SIG-M5 treated with dmso at 0.1 percent for 504 hours (cell line): ENCODE data around the gene DPT.

Source experiments
- DNase-seq: peaks from one replicate; lab custom pipeline; 2025; ENCODE audit not compliant: unreplicated experiment; lab: John Stamatoyannopoulos, UW

DPT gene

DNA sequence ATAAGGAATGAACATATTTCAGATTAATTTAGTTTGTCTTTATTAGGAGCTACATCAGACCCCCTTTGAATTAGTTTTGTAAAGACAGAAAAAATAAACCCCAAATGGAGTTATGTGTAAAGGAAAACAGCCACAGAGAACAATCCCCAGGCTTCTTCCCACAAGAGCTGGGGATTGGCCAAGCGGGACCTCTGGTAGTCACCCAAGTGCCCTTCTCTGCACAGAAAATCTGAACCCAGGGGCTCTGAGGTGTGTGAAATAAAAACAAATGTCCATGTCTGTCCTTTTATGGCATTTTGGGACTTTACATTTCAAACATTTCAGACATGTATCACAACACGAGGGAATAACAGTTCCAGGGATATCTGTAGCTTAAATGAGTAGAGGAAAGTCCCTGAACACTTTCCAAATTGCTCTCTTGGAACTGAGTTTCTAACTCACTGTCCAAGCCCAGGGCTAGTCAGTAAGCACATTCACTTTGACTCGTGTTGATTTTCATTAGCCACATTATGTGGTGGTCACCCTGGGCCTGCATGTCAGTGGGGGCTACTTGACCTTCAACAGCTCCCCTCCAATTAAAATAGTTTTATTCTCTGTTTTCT is 22.5 kb downstream of the DPT start:
- no peak for DNase-seq

DNA sequence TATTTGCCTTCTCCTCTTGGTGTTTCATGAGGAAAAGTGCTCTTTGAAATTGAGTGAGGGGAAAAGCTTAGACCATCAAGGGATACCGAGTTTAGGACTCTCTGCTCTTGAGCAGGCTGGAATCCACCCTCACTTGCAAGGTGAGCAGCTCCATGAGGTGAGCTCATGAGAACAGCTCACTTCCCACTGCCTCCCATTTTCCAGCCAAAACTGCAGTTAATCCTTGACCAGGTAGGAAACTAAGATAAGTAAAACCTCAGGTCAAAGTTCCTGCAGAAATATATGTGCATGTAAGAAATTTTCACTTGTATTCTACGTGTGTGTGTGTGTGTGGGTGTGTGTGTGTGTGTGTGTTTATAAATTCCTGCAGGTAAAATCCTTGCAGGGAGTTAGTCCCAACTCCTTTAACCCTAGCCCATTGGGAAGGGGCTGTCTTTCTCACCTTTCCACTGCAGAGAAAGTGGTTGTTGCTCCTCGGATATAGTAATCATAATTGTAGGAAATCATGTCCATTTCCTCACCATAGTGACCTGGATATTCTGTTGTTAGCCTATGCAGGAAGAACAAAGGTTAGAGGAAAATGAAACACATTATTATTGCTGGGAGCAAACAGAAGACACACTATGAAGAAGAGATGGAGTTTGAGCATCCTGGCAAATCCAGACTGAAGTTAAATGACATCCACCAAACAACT is 28.3 kb downstream of the DPT start:
- no peak for DNase-seq

DNA sequence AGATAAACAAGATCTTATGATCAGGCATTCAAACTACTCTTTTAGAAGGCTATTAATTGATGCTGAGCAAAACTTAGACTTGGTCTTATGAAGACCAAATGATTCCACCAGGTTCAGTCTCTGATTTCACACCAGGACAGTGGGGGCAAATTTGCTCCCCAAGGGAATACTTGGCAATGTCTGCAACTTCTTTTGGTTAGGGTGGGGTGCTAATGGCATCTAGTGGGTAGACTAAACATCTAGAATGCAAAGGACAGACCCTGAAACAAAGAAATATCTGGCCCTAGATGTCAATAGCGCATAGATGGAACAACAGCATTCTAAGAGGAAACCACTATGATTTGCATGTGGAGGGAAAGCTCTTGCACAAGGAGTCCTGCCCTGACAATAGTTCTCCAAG is 30.6 kb downstream of the DPT start:
- DNase-seq: no peak

DNA sequence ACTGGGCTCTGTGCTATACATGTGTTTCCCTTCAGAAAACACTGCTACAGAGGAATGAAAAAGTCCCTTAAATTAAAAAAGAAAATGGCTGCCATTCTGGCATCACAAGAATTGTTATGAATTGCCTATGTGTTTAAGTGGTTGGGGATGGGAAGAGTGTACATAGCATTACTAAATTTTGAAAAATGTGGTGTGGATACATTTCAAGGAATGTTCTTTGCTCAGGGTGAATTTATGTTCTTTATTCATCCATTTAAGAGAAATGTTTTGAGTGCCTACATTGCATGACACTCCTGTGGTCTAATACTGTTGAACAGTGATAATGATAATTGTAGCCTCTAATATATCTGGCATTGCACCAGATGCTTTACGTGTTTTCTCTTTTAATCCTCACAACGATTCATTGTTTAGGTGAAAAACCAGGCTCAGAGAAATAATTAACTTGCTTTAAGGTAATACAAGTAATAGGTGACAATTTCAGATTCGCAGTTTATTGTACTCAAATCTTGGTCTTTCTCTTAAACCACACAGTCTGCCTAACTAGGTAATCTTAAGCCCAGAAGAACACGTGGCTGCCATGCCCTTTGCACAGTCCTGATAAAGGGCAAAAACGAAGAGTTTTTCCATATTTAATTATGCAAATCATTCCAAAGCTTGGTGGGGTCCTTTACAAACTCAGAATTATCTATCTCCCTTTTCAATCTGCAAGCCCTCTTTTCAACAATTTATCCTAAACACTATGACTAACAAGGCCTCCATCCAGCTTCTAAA is 31.5 kb downstream of the DPT start:
- DNase-seq: no peak

DNA sequence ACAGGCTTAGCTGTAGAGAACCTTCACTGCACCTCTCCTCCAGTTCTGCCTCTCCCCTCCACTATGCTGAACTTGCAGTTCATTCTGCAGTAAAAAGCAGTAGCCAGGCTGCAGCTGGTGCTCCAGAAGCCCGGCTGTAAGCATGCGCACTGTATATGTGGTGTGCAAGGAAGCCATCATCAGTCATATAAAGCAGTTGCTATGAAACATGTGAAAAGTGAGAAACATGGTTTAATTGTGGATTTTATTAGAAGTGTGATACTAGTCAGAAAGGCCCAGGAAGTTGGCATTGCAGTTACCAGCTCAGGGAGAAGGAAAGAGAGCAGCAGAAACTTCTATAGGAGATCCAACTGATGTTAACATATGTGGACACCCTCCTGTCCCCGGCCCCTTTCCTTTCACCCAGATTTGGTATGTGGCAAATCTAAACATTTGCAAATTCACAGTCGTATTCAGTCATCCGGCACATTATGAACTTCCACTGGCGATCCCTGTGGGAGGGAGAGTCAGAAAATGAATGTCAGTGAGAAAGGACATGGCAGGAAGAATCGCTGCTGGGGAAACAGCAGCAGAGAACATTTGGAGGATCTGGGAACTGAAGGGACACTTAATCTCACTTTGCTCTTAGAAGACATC is 32.8 kb downstream of the DPT start:
- DNase-seq: no peak

DNA sequence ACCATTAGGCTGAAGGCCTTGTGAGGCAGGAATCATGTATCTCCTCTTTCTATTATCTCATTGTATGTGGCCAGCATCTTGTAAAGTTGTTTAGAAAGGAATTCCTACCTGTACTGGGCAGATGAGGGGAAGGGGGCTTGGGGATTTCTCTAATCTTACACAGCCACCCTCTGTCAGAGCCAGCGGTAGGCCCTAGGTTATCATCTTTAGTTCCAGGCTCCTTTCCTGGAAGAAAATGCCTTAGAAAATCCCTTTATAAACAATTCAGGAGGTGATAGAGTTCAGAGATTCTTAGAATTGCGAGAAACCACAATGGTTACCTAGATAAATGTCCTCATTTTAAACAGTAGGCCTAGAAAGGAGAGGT is 35.2 kb downstream of the DPT start:
- DNase-seq: no peak

DNA sequence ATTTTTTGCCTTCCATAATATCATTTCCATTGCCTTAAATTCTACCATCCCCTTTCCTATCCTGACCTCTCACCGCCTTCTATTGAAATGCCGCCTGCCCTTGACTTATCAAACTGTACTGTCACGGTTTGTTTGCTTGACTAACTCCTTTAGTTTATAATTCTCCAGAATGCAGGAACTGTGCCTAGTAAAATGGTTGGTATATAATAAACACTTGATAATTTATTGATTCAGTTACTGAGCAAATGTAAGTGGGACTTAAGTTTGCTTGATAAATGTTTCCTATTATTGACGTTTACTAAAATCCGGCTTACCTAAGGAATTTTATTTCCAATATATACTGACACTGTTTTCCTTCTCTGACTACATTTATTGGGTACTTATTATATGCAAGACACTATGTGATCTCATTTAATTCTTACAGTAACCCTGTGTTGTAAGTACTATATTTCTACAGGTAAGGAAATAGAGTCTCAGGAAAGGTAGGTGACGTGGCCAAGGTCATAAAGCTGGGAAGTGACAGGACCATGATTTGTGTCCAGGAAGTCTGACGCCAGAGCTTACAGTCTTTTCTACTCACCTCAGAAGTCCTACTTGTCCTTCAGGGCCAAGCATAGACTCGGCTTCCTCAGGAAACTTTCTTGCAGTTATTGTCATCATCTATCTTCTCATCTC is 35.7 kb downstream of the DPT start:
- no peak for DNase-seq

DNA sequence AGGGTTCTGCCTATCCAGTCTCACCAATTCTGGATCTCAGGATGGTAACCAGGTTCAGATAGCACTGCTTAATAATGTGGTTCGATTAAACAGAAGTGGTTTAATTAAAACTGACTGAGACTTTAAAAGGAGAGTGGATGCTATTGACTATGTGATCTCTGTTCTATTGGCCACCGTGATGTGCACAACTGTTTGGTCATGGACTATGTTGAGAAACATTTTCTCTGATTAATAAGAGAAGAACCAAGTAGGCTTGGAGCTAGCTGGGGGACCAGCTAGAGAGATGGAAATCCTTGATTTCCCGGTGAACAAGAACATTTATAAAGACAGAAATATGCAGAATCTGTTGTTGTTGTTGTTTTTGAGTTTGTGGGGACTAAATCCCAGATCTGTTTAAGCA is 36.5 kb downstream of the DPT start:
- no peak for DNase-seq

DNA sequence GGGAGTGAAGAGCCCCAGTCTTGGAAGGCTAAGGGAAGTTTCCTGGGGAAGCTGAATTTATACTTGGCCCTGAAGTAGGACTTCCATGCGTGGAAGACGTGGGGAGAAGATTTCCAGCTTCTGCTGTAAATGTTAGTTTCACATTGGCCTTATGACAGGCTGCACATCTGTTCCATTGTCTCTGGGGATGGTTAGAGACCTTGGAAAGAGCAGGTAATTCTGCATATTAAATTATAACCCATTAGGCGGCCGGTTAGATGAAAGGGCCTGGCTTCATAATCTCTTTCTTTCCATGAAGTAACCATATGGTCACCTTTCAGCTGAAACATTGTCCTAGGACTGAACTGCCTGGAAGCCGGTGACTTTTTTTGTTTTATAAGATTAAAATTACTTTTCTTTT is 37.5 kb downstream of the DPT start:
- DNase-seq: no peak

DNA sequence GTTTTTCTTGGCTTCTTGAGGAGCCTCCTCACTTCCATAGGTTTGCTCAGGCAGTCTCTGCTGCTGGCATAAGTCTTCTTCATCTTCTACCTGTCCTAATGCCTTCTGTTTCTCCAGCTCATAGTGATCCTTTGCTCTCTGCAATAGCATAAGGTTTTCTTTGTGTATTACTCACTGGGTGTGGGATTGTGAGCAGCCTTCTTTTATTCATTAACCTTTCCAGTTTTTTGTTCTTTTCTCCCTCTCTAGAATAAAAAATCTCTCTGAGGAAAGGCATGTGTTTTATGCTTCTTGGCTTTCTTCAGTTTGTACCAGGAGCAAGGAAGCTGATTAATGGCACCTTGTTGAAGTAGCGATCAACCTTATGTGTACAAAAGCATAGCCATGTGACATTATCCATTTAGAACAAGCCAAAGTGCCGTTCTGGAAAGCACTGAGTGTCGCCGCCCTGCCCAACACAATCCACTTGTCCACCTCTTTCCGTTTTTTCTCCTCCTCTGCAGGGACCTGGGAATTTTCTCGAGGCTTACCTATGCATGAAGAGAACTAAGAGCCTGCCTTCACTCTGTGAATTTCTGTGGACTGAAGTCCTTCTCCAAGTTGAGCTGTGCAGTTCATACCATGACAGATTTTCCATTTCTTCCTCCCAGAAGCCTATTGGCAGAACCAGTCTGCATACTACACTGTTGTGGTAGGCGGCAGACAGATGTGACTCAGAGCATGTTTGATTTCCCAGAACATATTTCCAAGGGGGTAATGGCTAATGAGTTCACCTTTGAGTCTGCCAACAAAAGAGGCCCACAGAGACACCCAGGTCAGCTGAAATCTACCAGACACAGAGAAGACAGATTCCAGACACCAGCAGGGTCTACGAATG is 39.0 kb downstream of the DPT start:
- no peak for DNase-seq

DNA sequence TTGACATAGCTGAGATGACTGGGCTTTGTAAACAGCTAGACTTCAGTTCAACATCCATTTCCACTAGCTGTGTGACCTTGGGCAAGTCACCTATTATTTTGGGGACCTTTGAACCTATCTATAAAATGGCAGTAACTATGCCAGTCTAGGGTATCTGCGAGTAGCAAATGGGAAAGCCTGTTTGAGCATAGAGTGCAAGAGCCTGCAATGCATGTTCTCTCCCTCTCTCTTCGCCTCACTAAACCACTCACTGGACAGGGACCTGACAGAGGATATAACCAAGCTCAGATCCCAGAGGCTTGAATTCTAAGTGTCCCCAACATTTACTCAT is 39.7 kb downstream of the DPT start:
- no peak for DNase-seq

DNA sequence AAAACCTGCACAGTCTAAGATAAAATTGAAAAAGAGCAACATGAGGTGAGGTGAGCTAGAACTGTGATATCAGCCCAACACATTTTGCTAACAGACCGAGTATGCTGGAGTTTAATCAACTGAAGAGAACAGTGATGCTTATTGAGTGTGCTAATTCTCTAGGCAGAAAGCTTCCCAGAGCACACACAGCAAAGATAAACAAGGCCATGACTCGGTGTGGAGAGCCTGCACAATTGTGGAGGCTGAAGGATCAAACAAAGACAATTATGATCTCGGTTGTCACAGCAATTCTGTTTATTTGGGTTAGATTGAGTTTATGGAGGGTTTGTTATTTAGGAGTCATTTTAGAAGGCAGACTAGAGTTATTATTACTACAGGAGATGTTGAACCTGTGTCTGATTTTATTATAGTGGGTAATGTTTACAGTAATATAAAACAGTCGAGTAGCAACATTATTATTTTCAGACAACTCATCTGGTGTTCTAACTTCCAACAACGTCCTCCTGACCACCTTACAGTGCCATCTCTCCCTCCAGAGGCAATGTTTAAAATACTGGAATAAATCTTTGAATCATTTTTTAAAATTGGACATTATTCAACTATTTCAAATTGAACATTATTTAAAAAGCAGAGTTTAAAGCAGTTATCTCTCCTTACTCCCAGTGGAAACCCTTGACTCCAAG is 40.2 kb downstream of the DPT start:
- DNase-seq: no peak

DNA sequence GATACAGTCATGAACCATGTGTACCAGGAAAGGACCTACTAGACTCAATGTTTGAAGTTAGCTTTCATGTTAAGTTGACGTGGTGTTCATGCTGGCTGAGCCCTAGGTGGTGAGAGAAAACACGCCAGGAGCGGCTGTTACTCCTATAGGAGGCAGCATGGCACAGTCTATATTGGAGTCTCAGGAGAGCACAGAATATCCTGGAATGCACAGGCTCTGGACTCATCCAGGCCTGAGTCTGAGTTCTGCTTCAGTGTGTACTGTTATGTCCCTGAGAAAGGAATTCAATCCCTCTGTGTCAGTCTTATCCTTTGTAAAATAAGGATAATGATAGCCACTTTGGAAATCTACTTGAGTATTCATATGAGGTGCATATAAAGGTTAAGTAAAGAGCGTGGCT is 41.2 kb downstream of the DPT start:
- no peak for DNase-seq

DNA sequence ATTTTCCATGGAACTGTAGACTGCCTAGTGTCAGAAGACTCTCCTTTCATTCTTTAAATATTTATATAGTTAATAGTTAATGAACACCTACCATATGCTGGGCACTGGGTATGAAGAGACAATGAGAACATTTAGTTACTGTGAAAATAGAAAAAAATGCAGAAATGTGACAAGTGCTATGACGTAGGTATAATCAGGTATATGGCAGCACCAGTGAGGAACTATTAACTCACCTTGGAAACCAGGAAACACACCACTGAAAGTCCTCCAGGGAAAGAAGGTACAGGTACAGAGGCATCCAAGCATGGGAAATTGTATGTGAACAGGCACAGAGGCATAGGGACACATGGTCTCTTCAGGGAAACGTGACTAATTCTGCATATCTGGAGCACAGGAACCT is 42.3 kb downstream of the DPT start:
- no peak for DNase-seq

DNA sequence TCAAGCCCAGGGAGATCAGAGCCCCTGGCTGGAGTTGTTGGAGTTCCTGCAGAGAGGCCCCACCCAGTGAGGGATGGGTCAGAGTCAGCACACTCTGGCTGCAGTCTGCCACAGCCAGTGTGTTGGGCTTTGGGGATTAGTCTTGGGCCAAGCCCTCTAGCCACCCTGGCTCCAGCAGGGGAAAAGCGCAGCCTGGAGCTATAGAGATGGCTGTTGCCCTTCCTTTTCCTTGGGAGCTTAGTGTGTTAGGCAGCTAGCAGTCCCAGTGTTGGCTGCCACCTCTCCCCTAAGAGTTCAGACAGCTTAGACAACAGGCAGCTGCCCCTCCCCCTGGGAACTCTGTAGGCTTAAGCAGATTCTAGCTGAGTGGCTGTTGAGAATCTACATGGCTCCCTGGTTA is 45.1 kb downstream of the DPT start:
- no peak for DNase-seq

DNA sequence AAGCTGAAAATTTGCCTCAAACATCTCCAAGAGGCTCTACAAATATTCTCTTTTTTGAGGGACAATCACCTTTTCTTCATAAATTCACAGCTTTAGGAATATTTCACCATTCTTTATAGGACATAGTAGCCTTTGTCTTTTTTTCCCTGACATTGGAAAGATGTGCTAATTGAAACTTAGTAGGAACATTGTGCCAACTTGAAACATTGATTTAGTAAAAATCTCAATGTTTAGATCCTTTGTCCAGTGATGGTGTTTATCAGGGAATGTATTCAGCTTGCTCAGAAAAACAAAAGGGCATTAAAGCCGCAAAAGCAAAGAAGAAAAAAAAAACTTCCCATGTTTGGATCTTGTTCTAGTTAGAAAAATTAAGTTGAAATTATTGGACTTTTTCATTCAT is 52.1 kb downstream of the DPT start:
- DNase-seq: no peak

DNA sequence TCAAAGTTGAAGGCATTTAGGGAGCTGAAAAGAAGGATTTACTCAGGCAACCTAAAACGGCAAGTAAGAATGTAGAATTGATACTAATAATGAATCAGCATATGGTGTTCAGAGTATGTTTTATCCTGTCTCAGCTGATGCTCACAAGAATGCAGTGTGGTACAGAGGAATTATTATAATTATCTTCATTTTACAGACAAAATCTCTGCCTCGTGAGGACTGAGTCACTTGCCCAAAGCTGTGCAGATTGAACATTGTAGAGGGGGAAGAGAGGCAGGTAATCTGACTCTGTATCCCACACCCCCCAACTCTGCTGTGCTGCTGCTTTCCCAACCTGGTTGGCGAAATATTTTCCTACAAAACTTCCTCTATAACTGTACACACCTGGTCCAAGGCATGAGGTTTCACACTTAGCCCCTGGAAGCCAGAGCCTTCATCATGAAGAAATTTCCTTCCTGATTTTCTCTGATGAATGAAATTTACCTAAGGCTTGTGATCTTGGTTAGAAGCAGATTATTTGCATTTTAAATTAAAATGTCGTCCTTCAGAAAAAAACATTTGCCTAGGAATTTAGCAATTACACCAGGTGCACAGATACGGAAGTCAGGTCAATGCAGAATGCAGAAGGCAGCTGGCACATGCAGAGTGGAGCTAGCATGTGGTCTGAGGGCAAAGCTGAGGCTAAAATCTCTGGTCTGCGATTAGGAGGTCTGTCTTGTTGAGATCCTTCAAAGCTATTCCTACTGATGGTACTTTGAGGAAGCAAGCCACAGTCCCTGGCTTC is 52.8 kb downstream of the DPT start:
- no peak for DNase-seq

DNA sequence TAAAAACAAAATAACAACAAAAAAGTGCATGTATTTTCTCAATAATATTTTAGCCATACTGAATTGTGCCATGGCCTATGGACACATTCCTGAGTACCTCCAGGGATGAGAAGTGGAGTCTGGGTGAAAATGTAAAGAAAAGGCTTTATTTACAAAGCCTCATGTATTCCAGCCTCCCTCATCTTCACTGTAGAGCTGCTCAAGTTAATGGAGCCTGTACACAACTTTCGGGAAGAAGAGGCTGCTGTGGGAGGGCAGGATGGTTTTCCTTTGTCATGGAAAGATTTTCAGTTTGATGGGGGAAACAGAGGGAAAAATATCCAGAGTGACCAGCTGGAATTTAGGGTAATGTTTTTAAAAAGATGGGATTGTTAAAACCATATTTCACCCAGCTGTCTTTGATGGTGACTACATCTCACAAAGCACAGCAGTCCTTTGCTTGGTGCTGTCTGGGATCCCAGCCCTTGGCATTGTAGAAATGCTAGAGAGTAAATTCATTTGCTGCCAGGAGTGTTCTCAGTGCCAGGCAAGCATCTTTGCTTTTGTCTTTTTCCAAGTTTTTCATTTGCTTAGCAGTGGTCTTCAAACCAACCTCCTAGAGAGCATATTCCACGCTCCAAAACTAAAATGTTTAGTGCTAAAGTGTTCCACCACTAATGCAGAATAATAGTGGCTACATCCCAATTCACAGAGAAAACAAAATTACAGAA is 54.9 kb downstream of the DPT start:
- no peak for DNase-seq

DNA sequence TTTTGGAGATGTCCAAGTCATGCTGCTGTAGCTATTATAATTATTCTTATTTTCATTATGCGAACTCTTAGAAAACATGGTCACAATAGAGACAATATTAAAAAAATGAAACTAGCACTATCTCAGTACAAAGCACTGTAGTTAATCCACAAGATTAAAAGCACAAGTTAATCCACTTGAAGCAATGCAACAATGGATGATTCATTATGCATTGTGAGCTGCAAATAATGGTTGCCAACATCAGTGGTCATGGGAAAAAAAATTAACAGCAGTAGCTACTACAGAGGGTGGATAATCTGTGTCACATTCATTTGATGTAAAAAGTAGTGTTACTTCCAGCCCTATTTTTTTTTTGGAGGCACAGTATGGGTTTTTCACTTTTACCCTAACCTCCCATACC is 56.7 kb downstream of the DPT start:
- no peak for DNase-seq
